IMR-90 (cell line): ENCODE measurements around the gene TPM4. TPM values are rescaled to one million over a fixed set of nuclear protein-coding genes. Genes with fewer than 3 reads are reported as not detected.
A peak's percentile ranks its signal among the peaks of the same experiment; 100 is the strongest.

Experiments used
- ATAC-seq: fragments of 200-7000 bp; cut with Tn5 transposase; 2 replicates; pipeline ENCODE4 v1.9.1; 2020; ENCODE audit warnings: low read depth, mild to moderate bottlenecking, moderate library complexity
- BruUV-seq: library from RNA; stranded (reverse); fragments of 400-500 nt; replicated peaks from 2 replicates; lab custom pipeline; 2021; lab: Mats Ljungman, UMichigan
- CTCF ChIA-PET: fragments of 300-600 bp; formaldehyde crosslinking; extraction: SDS; loops from one replicate; lab custom pipeline; 2021; ENCODE audit warnings: antibody characterized with exemption; lab: Yijun Ruan, JAX
- POLR2A ChIA-PET: fragments of 300-600 bp; sonication (Branson Sonifier 250); formaldehyde crosslinking; loops from one replicate; lab custom pipeline; 2022; ENCODE audit warnings: antibody characterized with exemption; ENCODE audit not compliant: unreplicated experiment; lab: Charles Lee
- DNase-seq: peaks from one replicate; pipeline ENCODE4 v3.0.0; 2013
- H2AFZ ChIP-seq: replicated peaks from 2 replicates; pipeline ENCODE3; 2013; ENCODE audit warnings: low read length, mild to moderate bottlenecking; ENCODE audit not compliant: poor library complexity
- H2AK5ac ChIP-seq: 2 replicates; pipeline ENCODE4 v1.6.1; 2013; ENCODE audit warnings: low read depth, low read length, inconsistent platforms
- H2AK9ac ChIP-seq: replicated peaks from 2 replicates; pipeline ENCODE3; 2013; ENCODE audit warnings: mild to moderate bottlenecking, low read depth, low read length, moderate library complexity; ENCODE audit not compliant: poor library complexity
- H2BK120ac ChIP-seq: 2 replicates; pipeline ENCODE4 v1.6.1; 2013; ENCODE audit warnings: low read depth, low read length, inconsistent platforms
- H2BK15ac ChIP-seq: 3 replicates; pipeline ENCODE4 v1.6.1; 2013; ENCODE audit warnings: low read depth, low read length, inconsistent platforms
- H2BK20ac ChIP-seq: 2 replicates; pipeline ENCODE4 v1.6.1; 2013; ENCODE audit warnings: low read depth, mild to moderate bottlenecking, inconsistent platforms, low read length, moderate library complexity
- H2BK5ac ChIP-seq: 2 replicates; pipeline ENCODE4 v1.6.1; 2013; ENCODE audit warnings: mild to moderate bottlenecking, low read depth, low read length, inconsistent platforms; ENCODE audit not compliant: poor library complexity, severe bottlenecking
- H3K14ac ChIP-seq: replicated peaks from 2 replicates; pipeline ENCODE4 v1.6.1; 2013; ENCODE audit warnings: low read depth, low read length, inconsistent platforms
- H3K18ac ChIP-seq: 2 replicates; pipeline ENCODE4 v1.6.1; 2013; ENCODE audit warnings: low read depth, low read length, control low read depth
- H3K23ac ChIP-seq: 2 replicates; pipeline ENCODE4 v1.6.1; 2013; ENCODE audit warnings: low read depth, low read length, inconsistent platforms
- H3K27ac ChIP-seq: 2 replicates; pipeline ENCODE4 v1.5.1; 2013; ENCODE audit warnings: mild to moderate bottlenecking, control low read depth, low read length; ENCODE audit not compliant: insufficient read depth
- H3K27me3 ChIP-seq: 2 replicates; pipeline ENCODE4 v1.6.1; 2013; ENCODE audit warnings: low read length; ENCODE audit not compliant: control insufficient read depth, insufficient read depth
- H3K36me3 ChIP-seq: 2 replicates; pipeline ENCODE4 v1.6.1; 2013; ENCODE audit warnings: low read length, mixed read lengths; ENCODE audit not compliant: control insufficient read depth, insufficient read depth
- H3K4ac ChIP-seq: 2 replicates; pipeline ENCODE4 v1.6.1; 2013; ENCODE audit warnings: low read depth, low read length, inconsistent platforms
- H3K4me1 ChIP-seq: 2 replicates; pipeline ENCODE4 v1.6.1; 2013; ENCODE audit warnings: low read length, mixed read lengths; ENCODE audit not compliant: control insufficient read depth, insufficient read depth
- H3K4me2 ChIP-seq: 2 replicates; pipeline ENCODE4 v1.6.1; 2013; ENCODE audit warnings: low read depth, mild to moderate bottlenecking, control low read depth, low read length, moderate library complexity
- H3K4me3 ChIP-seq: 2 replicates; pipeline ENCODE4 v1.5.1; 2013; ENCODE audit warnings: low read depth, mild to moderate bottlenecking, control low read depth, low read length, moderate library complexity; ENCODE audit not compliant: insufficient read depth
- H3K56ac ChIP-seq: 2 replicates; pipeline ENCODE4 v1.6.1; 2013; ENCODE audit warnings: low read length, inconsistent platforms; ENCODE audit not compliant: insufficient read depth; ENCODE audit errors: extremely low read depth
- H3K79me1 ChIP-seq, 2 experiments: 2 replicates each; pipeline ENCODE4 v1.6.1; 2013; ENCODE audit warnings: low read length in 2 of 2, inconsistent platforms in 1 of 2, low read depth in 1 of 2
- H3K9ac ChIP-seq: 2 replicates; pipeline ENCODE4 v1.6.1; 2013; ENCODE audit warnings: low read depth, low read length, control low read depth
- H3K9me1 ChIP-seq: 2 replicates; pipeline ENCODE4 v1.6.1; 2013; ENCODE audit warnings: low read length, inconsistent platforms; ENCODE audit not compliant: insufficient read depth
- H3K9me3 ChIP-seq: 2 replicates; pipeline ENCODE4 v1.6.1; 2013; ENCODE audit warnings: low read length; ENCODE audit not compliant: control insufficient read depth, insufficient read depth
- H4K20me1 ChIP-seq: 2 replicates; pipeline ENCODE4 v1.6.1; 2013; ENCODE audit warnings: low read length, inconsistent platforms; ENCODE audit not compliant: insufficient read depth
- H4K5ac ChIP-seq: 2 replicates; pipeline ENCODE4 v1.6.1; 2013; ENCODE audit warnings: mild to moderate bottlenecking, low read depth, low read length, control low read depth
- H4K8ac ChIP-seq, 2 experiments: 2 replicates each; pipeline ENCODE4 v1.6.1; 2013; ENCODE audit warnings: low read depth in 2 of 2, low read length in 2 of 2, control low read depth in 1 of 2, inconsistent platforms in 1 of 2
- H4K91ac ChIP-seq: 2 replicates; pipeline ENCODE4 v1.6.1; 2013; ENCODE audit warnings: low read depth, low read length, inconsistent platforms; ENCODE audit not compliant: insufficient read depth
- BHLHE40 ChIP-seq: fragments of 150-350 bp; IDR thresholded peaks from 2 replicates; pipeline ENCODE4 v1.6.1; 2016; ENCODE audit warnings: mild to moderate bottlenecking, low read depth, low read length
- CEBPB ChIP-seq: IDR thresholded peaks from 2 replicates; pipeline ENCODE4 v1.6.1; 2012; ENCODE audit warnings: low read depth, low read length, improper control_type of control experiment
- CHD1 ChIP-seq: IDR thresholded peaks from 2 replicates; pipeline ENCODE4 v1.6.1; 2012; ENCODE audit warnings: low read depth, low read length, improper control_type of control experiment
- FOS ChIP-seq: fragments of 150-350 bp; IDR thresholded peaks from 2 replicates; pipeline ENCODE4 v1.6.1; 2016; ENCODE audit warnings: low read depth, low read length
- MAZ ChIP-seq: IDR thresholded peaks from 2 replicates; pipeline ENCODE4 v1.6.1; 2012; ENCODE audit warnings: low read depth, mild to moderate bottlenecking, low read length, improper control_type of control experiment, moderate library complexity, borderline replicate concordance
- MXI1 ChIP-seq: IDR thresholded peaks from 2 replicates; pipeline ENCODE4 v1.6.1; 2012; ENCODE audit warnings: low read depth, mild to moderate bottlenecking, low read length, moderate library complexity, borderline replicate concordance
- NFE2L2 ChIP-seq: fragments of 150-350 bp; IDR thresholded peaks from 2 replicates; pipeline ENCODE4 v1.6.1; 2016; ENCODE audit warnings: low read depth, mild to moderate bottlenecking, low read length
- RFX5 ChIP-seq: IDR thresholded peaks from 2 replicates; pipeline ENCODE4 v1.8.0; 2012; ENCODE audit warnings: low read depth, mild to moderate bottlenecking, low read length, moderate library complexity
- SMC3 ChIP-seq: fragments of 150-350 bp; IDR thresholded peaks from 2 replicates; pipeline ENCODE4 v1.6.1; 2016; ENCODE audit warnings: low read depth, mild to moderate bottlenecking, antibody characterized with exemption, low read length, moderate library complexity
- WGBS, 2 experiments: methylation state at CpG; one replicate each; pipeline versions ENCODE4 v1.1.5 to v1.1.7; 2013; ENCODE audit warnings: missing lambda C conversion rate in 2 of 2; ENCODE audit not compliant: insufficient read length in 1 of 2; ENCODE audit errors: extremely low coverage in 2 of 2; 5-methylcytosine and 5-hydroxymethylcytosine counted together
- dilution Hi-C: fragments of 300-500 bp; cut with HindIII; formaldehyde crosslinking; loops from one replicate; pipeline ENCODE4 v1.14.3; 2018; ENCODE audit warnings: low sequenced_read_pairs; ENCODE audit not compliant: unreplicated experiment
- in situ Hi-C: fragments of 300-500 bp; cut with MboI; formaldehyde crosslinking; loops from 3 replicates; pipeline ENCODE4 v1.14.3; 2019; ENCODE audit warnings: low sequenced_read_pairs, inconsistent platforms, mixed read lengths
- intact Hi-C: fragments of 100-400 bp; cut with micrococcal nuclease; formaldehyde crosslinking; loops from 2 replicates; pipeline ENCODE4 v1.10.0; 2022
- polyA plus RNA-seq, 3 experiments: library from polyadenylated mRNA; depleted of rRNA; stranded (reverse); fragments of >200 nt; gene quantifications; 2 replicates each; pipeline ENCODE4 v1.2.3, GENCODE V29; 2012; ENCODE audit warnings: low replicate concordance in 1 of 3
- total RNA-seq: library from RNA; depleted of rRNA; stranded (reverse); fragments of >200 nt; gene quantifications from 2 replicates; pipeline ENCODE4 v1.2.3, GENCODE V29; 2012
- TF ChIP-seq, protein P1 (sequence below): conservative IDR thresholded peaks from 2 replicates; pipeline ENCODE4 v1.5.1; 2012; ENCODE audit warnings: mild to moderate bottlenecking, low read depth, low read length, improper control_type of control experiment
- TF ChIP-seq, protein P2 (sequence below): fragments of 150-350 bp; IDR thresholded peaks from 2 replicates; pipeline ENCODE4 v1.6.1; 2016; ENCODE audit warnings: low read depth, mild to moderate bottlenecking, low read length, moderate library complexity, borderline replicate concordance
- TF ChIP-seq, protein P3 (sequence below): fragments of 150-350 bp; IDR thresholded peaks from 2 replicates; pipeline ENCODE4 v1.6.1; 2017; ENCODE audit warnings: mild to moderate bottlenecking, antibody characterized with exemption, low read length, low read depth

TPM4 gene
- total and polyA plus RNA-seq, 2 of the 4 experiments (the other 2 are of a cell fraction) = 1,075 to 1,160 TPM

DNA sequence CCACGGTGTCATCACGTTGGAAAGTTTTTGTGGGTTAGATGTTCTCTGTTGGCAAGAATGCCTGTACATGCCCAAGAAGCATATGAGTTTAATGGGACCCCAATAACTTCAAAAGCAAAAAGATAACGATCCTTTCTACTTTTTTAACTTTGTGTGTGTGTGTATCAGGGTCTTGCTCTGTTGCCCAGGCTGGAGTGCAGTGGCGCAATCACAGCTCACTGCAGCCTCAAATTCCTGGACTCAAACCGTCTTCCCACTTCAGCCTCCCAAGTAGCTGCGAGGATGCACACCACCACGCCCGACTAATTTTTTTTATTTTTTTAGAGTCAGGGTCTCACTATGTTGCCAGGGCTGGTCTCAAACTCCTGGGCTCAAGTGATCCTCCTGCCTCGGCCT, 34.3 kb upstream of the TPM4 start (continued):
- TF ChIP-seq, protein P1, sequence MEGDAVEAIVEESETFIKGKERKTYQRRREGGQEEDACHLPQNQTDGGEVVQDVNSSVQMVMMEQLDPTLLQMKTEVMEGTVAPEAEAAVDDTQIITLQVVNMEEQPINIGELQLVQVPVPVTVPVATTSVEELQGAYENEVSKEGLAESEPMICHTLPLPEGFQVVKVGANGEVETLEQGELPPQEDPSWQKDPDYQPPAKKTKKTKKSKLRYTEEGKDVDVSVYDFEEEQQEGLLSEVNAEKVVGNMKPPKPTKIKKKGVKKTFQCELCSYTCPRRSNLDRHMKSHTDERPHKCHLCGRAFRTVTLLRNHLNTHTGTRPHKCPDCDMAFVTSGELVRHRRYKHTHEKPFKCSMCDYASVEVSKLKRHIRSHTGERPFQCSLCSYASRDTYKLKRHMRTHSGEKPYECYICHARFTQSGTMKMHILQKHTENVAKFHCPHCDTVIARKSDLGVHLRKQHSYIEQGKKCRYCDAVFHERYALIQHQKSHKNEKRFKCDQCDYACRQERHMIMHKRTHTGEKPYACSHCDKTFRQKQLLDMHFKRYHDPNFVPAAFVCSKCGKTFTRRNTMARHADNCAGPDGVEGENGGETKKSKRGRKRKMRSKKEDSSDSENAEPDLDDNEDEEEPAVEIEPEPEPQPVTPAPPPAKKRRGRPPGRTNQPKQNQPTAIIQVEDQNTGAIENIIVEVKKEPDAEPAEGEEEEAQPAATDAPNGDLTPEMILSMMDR = no peak

DNA sequence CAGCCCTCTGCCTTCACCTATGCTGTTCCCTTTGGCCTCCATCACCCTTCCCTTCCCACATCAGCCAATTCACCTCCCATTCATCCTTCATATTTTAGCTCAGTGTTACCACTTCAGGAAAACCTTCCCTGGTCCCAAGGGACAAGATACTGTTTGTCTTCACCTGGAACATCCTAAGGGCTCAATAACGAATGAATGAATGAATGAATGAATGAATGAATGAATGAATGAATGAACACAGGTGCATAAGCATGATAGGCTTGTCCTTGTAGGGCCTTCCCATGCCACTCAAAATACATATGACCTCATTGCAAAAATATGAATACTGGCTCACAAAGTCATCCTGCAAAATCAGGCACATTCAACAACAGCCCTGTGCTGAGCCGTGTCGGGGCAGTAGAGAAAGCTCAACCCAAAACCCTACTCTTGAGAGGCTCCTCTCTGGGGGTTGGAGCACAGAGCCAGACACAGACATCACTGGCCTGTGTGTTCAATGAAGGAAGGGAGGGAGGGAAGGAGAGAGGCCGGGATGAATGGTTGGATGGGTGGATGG, 33.7 kb upstream of the TPM4 start:
- intact Hi-C loops (loop anchor here (5.0 kb wide), 1 partner anchor 35 kb away; the partner anchor contains the start of gene TPM4), in situ Hi-C loops (loop anchor here (5.0 to 10.0 kb wide), 2 partner anchors 135 to 342 kb away; no protein-coding TSS in a partner anchor), dilution Hi-C loops (no loop called here)
- no peak overlapping the region for H2AK9ac ChIP-seq
- no peak overlapping the region for H2BK120ac ChIP-seq
- DNase-seq (peak; percentile 19), ATAC-seq (no peak)
- peak overlapping the region; percentile 38 for H2AFZ ChIP-seq
- no peak overlapping the region for H3K27ac ChIP-seq
- no peak overlapping the region for H4K91ac ChIP-seq
- CTCF ChIA-PET = interaction anchor here (1.7 to 2.6 kb wide), 3 partner anchors 20 to 139 kb away, joined by 4 to 19 read pairs (median 11); no protein-coding TSS in a partner anchor
- no peaks in the 10 kb centered on the region for H3K9me1 ChIP-seq
- H3K79me1 ChIP-seq = no peaks in the 10 kb centered on the region
- H3K18ac ChIP-seq = no peak overlapping the region
- POLR2A ChIA-PET = interaction anchor here (0.8 kb wide), 1 partner anchor 142 kb away, joined by 3 read pairs; the partner anchor contains the start of gene FAM32A
- H3K9me3 ChIP-seq = no peaks in the 10 kb centered on the region
- H3K4ac ChIP-seq = 0 out of 2 replicates have a peak overlapping the region, but pooled peaks have one; percentile 40
- H2BK5ac ChIP-seq = no peak overlapping the region
- BruUV-seq = no TSS peak
- H2BK20ac ChIP-seq = no peak overlapping the region
- 100% methylated on average over 1 of the region's 4 CpGs for WGBS, 2 experiments
- peak overlapping the region; percentile 46; the same call in 1 of the 2 replicates for H3K23ac ChIP-seq
- H2AK5ac ChIP-seq = peak overlapping the region; percentile 78; the same call in 1 of the 2 replicates
- no peak overlapping the region for H3K4me2 ChIP-seq
- no peak overlapping the region for H4K5ac ChIP-seq
- no peak overlapping the region for H3K4me3 ChIP-seq
- H3K4me1 ChIP-seq = peaks cover 2% of the 10 kb centered on the region
- H4K20me1 ChIP-seq = no peaks in the 10 kb centered on the region
- H3K27me3 ChIP-seq = no peaks in the 10 kb centered on the region
- no peaks in the 10 kb centered on the region for H3K36me3 ChIP-seq
- H3K56ac ChIP-seq = no peak overlapping the region
- no peak overlapping the region for H2BK15ac ChIP-seq
- H3K9ac ChIP-seq = no peak overlapping the region
- no peak overlapping the region for H4K8ac ChIP-seq
- H3K14ac ChIP-seq = no peak overlapping the region
- TF ChIP-seq, protein P2, sequence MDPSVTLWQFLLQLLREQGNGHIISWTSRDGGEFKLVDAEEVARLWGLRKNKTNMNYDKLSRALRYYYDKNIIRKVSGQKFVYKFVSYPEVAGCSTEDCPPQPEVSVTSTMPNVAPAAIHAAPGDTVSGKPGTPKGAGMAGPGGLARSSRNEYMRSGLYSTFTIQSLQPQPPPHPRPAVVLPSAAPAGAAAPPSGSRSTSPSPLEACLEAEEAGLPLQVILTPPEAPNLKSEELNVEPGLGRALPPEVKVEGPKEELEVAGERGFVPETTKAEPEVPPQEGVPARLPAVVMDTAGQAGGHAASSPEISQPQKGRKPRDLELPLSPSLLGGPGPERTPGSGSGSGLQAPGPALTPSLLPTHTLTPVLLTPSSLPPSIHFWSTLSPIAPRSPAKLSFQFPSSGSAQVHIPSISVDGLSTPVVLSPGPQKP = no peak
- TF ChIP-seq, protein P3, sequence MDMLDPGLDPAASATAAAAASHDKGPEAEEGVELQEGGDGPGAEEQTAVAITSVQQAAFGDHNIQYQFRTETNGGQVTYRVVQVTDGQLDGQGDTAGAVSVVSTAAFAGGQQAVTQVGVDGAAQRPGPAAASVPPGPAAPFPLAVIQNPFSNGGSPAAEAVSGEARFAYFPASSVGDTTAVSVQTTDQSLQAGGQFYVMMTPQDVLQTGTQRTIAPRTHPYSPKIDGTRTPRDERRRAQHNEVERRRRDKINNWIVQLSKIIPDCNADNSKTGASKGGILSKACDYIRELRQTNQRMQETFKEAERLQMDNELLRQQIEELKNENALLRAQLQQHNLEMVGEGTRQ = no peak
- TF ChIP-seq SMC3 (no peak), RFX5 (no peak), FOS (no peak), CEBPB (no peak), CHD1 (no peak), MXI1 (no peak), NFE2L2 (no peak), MAZ (no peak), BHLHE40 (no peak)
